Measurements from ENCODE around the gene ZNF518A. TPM values are rescaled to one million over a fixed set of nuclear protein-coding genes. Genes with fewer than 3 reads are reported as not detected.

ZNF518A gene
- total RNA-seq, 6 experiments from 2014 or later = 6.7 to 10.4 (median 8.8) TPM

GRCh38 chr10:96208946-96209345 is 78.8 kb downstream of the ZNF518A start:
- no peak for ATAC-seq
- intact Hi-C loops (cut with DNase I) = no loop called here

GRCh38 chr10:96211764-96212163 is 81.7 kb downstream of the ZNF518A start:
- Histone ChIP-seq H3K36me3 (peaks cover 0 to 55% (median 16%) of the 10 kb centered on the region in 4 donors), H3K27ac (no peak overlapping the region), H3K4me3 (no peak overlapping the region), H3K27me3 (no peaks in the 10 kb centered on the region), H3K9me3 (no peaks in the 10 kb centered on the region), H3K4me1 (no peaks in the 10 kb centered on the region)
- TF ChIP-seq POLR2A (IDR thresholded peaks at IDR 0.05) (no peak), CTCF (IDR thresholded peaks at IDR 0.05) (no peak)
- DNase-seq = no peak
- intact Hi-C loops (cut with DNase I) = no loop called here
- no peak for ATAC-seq

More at GRCh38 chr10:96208946-96209345, 78.8 kb downstream of the ZNF518A start:
- DNase-seq = no peak
- H3K4me1 ChIP-seq = peaks cover 0 to under 1% (median 0%) of the 10 kb centered on the region in 4 donors
- H3K4me3 ChIP-seq = no peak overlapping the region
- H3K27me3 ChIP-seq = no peaks in the 10 kb centered on the region
- H3K36me3 ChIP-seq = peaks cover 0 to 57% (median 19%) of the 10 kb centered on the region in 4 donors
- TF ChIP-seq POLR2A (IDR thresholded peaks at IDR 0.05) (no peak), CTCF (IDR thresholded peaks at IDR 0.05) (no peak)
- WGBS (ENCODE audit: insufficient coverage, low coverage, low lambda C conversion rate, missing lambda C conversion rate) = 65% methylated on average over 5 of the region's 5 CpGs
- H3K9me3 ChIP-seq = no peaks in the 10 kb centered on the region
- H3K27ac ChIP-seq = no peak overlapping the region

GRCh38 chr10:96212911-96213310 is 82.8 kb downstream of the ZNF518A start:
- H3K4me1 ChIP-seq = no peaks in the 10 kb centered on the region
- no peak overlapping the region for H3K27ac ChIP-seq
- no peak for TF ChIP-seq POLR2A (IDR thresholded peaks at IDR 0.05)
- TF ChIP-seq CTCF (IDR thresholded peaks at IDR 0.05) = no peak
- peaks cover 0 to 47% (median 16%) of the 10 kb centered on the region in 4 donors for H3K36me3 ChIP-seq
- H3K27me3 ChIP-seq = no peaks in the 10 kb centered on the region
- H3K4me3 ChIP-seq = no peak overlapping the region
- ATAC-seq = no peak
- 80% methylated on average over 1 of the region's 1 CpG for WGBS (ENCODE audit: insufficient coverage, low coverage, low lambda C conversion rate, missing lambda C conversion rate)
- DNase-seq = no peak
- H3K9me3 ChIP-seq = no peaks in the 10 kb centered on the region
- intact Hi-C loops (cut with DNase I) = no loop called here

Small RNA genes lying within 50 kb of the gene (small RNA-seq; reads per million reads assigned to genes)
- 0 reads per million in 2 experiments for gene RNU6-271P

Other genes starting within 250 kb of the ZNF518A start
- gene CC2D2B, start 222.3 kb upstream of the ZNF518A start, total RNA-seq = under 1 TPM in 4 of 6 experiments, not detected in 2; 0.10 to 0.86 (median 0.27) TPM
- 1 to 10 TPM; 1.3 to 3.3 (median 2.3) TPM for gene CCNJ, start 86.7 kb upstream of the ZNF518A start, total RNA-seq
- gene BLNK, start 141.3 kb downstream of the ZNF518A start, total RNA-seq = 10 to 100 TPM in 5 of 6 experiments, 1 to 10 TPM in 1; 9.9 to 47.7 (median 20.9) TPM
- not detected for gene DNTT, start 174.1 kb downstream of the ZNF518A start, total RNA-seq
- gene OPALIN, start 228.7 kb downstream of the ZNF518A start, total RNA-seq = not detected

Measured in right lobe of liver (tissue), 6 donors.